H1 (cell line): Measurements from ENCODE around the gene ADORA1. TPM values are rescaled to one million over a fixed set of nuclear protein-coding genes. Genes with fewer than 3 reads are reported as not detected.

Experiments
- CTCF ChIA-PET: fragments of 300-600 bp; sonication (Branson Sonifier 250); formaldehyde crosslinking; loops from one replicate; lab custom pipeline; 2021; ENCODE audit not compliant: partially characterized antibody; lab: Charles Lee
- POLR2A ChIA-PET: fragments of 300-600 bp; sonication (Branson Sonifier 250); formaldehyde crosslinking; loops from one replicate; lab custom pipeline; 2021; ENCODE audit warnings: inconsistent platforms; ENCODE audit not compliant: partially characterized antibody; lab: Charles Lee
- DNase-seq, 2 experiments: peaks; one replicate each; pipeline versions ENCODE4 v3.0.0 to v3.0.0-alpha.2; 2010 to 2022; ENCODE audit warnings: low spot score in 2 of 2, low read depth in 1 of 2, mixed read lengths in 1 of 2
- FAIRE-seq: peaks from 2 replicates; lab custom pipeline; 2011; peaks lifted over from hg19 to GRCh38; lab: Jason Lieb, UNC
- H2AFZ ChIP-seq: 2 replicates; pipeline ENCODE4 v1.8.1; 2012; ENCODE audit warnings: low read length, inconsistent platforms
- H2AK5ac ChIP-seq: 2 replicates; pipeline ENCODE4 v1.6.1; 2013; ENCODE audit warnings: low read depth, low read length
- H2BK120ac ChIP-seq: replicated peaks from 2 replicates; pipeline ENCODE3; 2013; ENCODE audit warnings: low read depth, low read length, inconsistent platforms
- H2BK12ac ChIP-seq: 2 replicates; pipeline ENCODE4 v1.6.1; 2013; ENCODE audit warnings: low read depth, low read length
- H2BK15ac ChIP-seq: 2 replicates; pipeline ENCODE4 v1.6.1; 2013; ENCODE audit warnings: low read length
- H2BK20ac ChIP-seq: 2 replicates; pipeline ENCODE4 v1.6.1; 2013; ENCODE audit warnings: low read length
- H2BK5ac ChIP-seq: 2 replicates; pipeline ENCODE4 v1.6.1; 2013; ENCODE audit warnings: low read depth, low read length
- H3K14ac ChIP-seq: 2 replicates; pipeline ENCODE4 v1.6.1; 2013; ENCODE audit warnings: inconsistent platforms; ENCODE audit not compliant: insufficient read length
- H3K18ac ChIP-seq: 2 replicates; pipeline ENCODE4 v1.6.1; 2013; ENCODE audit warnings: low read length; ENCODE audit errors: extremely low read depth
- H3K23ac ChIP-seq: 2 replicates; pipeline ENCODE4 v1.6.1; 2013; ENCODE audit warnings: inconsistent platforms; ENCODE audit not compliant: insufficient read length
- H3K23me2 ChIP-seq: 2 replicates; pipeline ENCODE4 v1.6.1; 2013; ENCODE audit warnings: low read depth, low read length
- H3K27ac ChIP-seq: 2 replicates; pipeline ENCODE4 v1.6.1; 2011; ENCODE audit warnings: low read depth, low read length, inconsistent platforms
- H3K27me3 ChIP-seq, 4 experiments: replicated peaks in 1 of 4; 1 replicate in 1 of 4; 2 replicates in 3 of 4; pipeline versions ENCODE4 v1.6.1 to v1.8.1; 2011 to 2013; ENCODE audit warnings: low read length in 3 of 4, mild to moderate bottlenecking in 3 of 4, inconsistent platforms in 2 of 4, mixed read lengths in 2 of 4, moderate library complexity in 1 of 4; ENCODE audit not compliant: control insufficient read depth in 3 of 4, insufficient read depth in 3 of 4; ENCODE audit errors: extremely low read depth in 1 of 4
- H3K36me3 ChIP-seq, 4 experiments: 2 replicates each; pipeline versions ENCODE4 v1.6.1 to v1.8.1; 2011 to 2013; ENCODE audit warnings: mild to moderate bottlenecking in 4 of 4, low read length in 3 of 4, moderate library complexity in 2 of 4, control low read depth in 1 of 4, inconsistent platforms in 1 of 4; ENCODE audit not compliant: insufficient read depth in 4 of 4, control insufficient read depth in 2 of 4
- H3K4ac ChIP-seq: replicated peaks from 2 replicates; pipeline ENCODE3; 2013; ENCODE audit warnings: low read length, low read depth, mixed read lengths, inconsistent platforms; ENCODE audit not compliant: insufficient read length
- H3K4me1 ChIP-seq, 4 experiments: replicated peaks in 1 of 4; 1 replicate in 1 of 4; 2 replicates in 3 of 4; pipeline versions ENCODE4 v1.6.1 to v1.8.1; 2011 to 2013; ENCODE audit warnings: low read length in 3 of 4, inconsistent platforms in 2 of 4, mixed read lengths in 1 of 4; ENCODE audit not compliant: insufficient read depth in 4 of 4, control insufficient read depth in 3 of 4
- H3K4me2 ChIP-seq, 2 experiments: 2 replicates each; pipeline versions ENCODE4 v1.6.1 to v1.8.1; 2011 to 2013; ENCODE audit warnings: low read depth in 2 of 2, low read length in 2 of 2, control low read depth in 1 of 2, inconsistent platforms in 1 of 2, mild to moderate bottlenecking in 1 of 2; ENCODE audit not compliant: insufficient read depth in 1 of 2
- H3K4me3 ChIP-seq, 4 experiments: fragments of 200-600, 300-600 bp in 1 of 4; sonication (generic), shearing (Covaris generic), sonication (Bioruptor Twin) in 1 of 4; 2 replicates each; pipeline versions ENCODE4 v1.5.1 to v1.8.1; 2011 to 2016; ENCODE audit warnings: low read length in 4 of 4, low read depth in 3 of 4, control low read depth in 2 of 4, inconsistent platforms in 2 of 4, mild to moderate bottlenecking in 2 of 4, mixed read lengths in 1 of 4, moderate library complexity in 1 of 4; ENCODE audit not compliant: insufficient read depth in 2 of 4; ENCODE audit errors: extremely low read depth in 1 of 4
- H3K56ac ChIP-seq: replicated peaks from 2 replicates; pipeline ENCODE3; 2013; ENCODE audit warnings: low read depth, mild to moderate bottlenecking, mixed read lengths, low read length, inconsistent platforms; ENCODE audit not compliant: insufficient read length
- H3K79me1 ChIP-seq: 2 replicates; pipeline ENCODE4 v1.6.1; 2013; ENCODE audit warnings: low read depth, low read length, control low read depth
- H3K79me2 ChIP-seq, 2 experiments: 2 replicates each; pipeline versions ENCODE4 v1.6.1 to v1.8.1; 2012 to 2013; ENCODE audit warnings: low read length in 2 of 2, mild to moderate bottlenecking in 2 of 2, inconsistent platforms in 1 of 2; ENCODE audit not compliant: insufficient read depth in 2 of 2, control insufficient read depth in 1 of 2
- H3K9ac ChIP-seq, 4 experiments: replicated peaks in 1 of 4; 1 replicate in 1 of 4; 2 replicates in 3 of 4; pipeline versions ENCODE4 v1.6.1 to v1.8.1; 2011 to 2013; ENCODE audit warnings: low read depth in 3 of 4, low read length in 3 of 4, control low read depth in 2 of 4, mild to moderate bottlenecking in 2 of 4, moderate library complexity in 2 of 4, inconsistent platforms in 1 of 4; ENCODE audit errors: extremely low read depth in 1 of 4
- H3K9me3 ChIP-seq, 2 experiments: 2 replicates each; pipeline versions ENCODE4 v1.6.1 to v1.8.1; 2012 to 2013; ENCODE audit warnings: mild to moderate bottlenecking in 2 of 2, moderate library complexity in 2 of 2, control low read depth in 1 of 2, inconsistent platforms in 1 of 2, low read depth in 1 of 2, low read length in 1 of 2, mixed read lengths in 1 of 2; ENCODE audit not compliant: insufficient read depth in 2 of 2
- H4K20me1 ChIP-seq, 2 experiments: replicated peaks in 1 of 2; 2 replicates each; pipeline versions ENCODE3 to v1.8.1; 2011 to 2013; ENCODE audit warnings: inconsistent platforms in 2 of 2, low read length in 2 of 2, mild to moderate bottlenecking in 1 of 2; ENCODE audit not compliant: insufficient read depth in 2 of 2, control insufficient read depth in 1 of 2
- H4K5ac ChIP-seq: 2 replicates; pipeline ENCODE4 v1.6.1; 2013; ENCODE audit warnings: low read length, low read depth, mixed read lengths, inconsistent platforms; ENCODE audit not compliant: insufficient read length
- H4K8ac ChIP-seq: 2 replicates; pipeline ENCODE4 v1.8.0; 2013; ENCODE audit warnings: mild to moderate bottlenecking, moderate library complexity, low read length, inconsistent platforms; ENCODE audit not compliant: insufficient read depth; ENCODE audit errors: extremely low read depth
- H4K91ac ChIP-seq: replicated peaks from 2 replicates; pipeline ENCODE3; 2013; ENCODE audit warnings: low read length, mixed read lengths, inconsistent platforms; ENCODE audit not compliant: insufficient read length
- ATF3 ChIP-seq: IDR thresholded peaks from 2 replicates; pipeline ENCODE4 v1.6.1; 2011; ENCODE audit warnings: low read depth, mild to moderate bottlenecking, low read length; ENCODE audit not compliant: insufficient read depth
- BCL11A ChIP-seq, 2 experiments: IDR thresholded peaks; one replicate each; pipeline ENCODE4 v1.6.1; 2011; ENCODE audit warnings: low read depth in 2 of 2, low read length in 2 of 2, mild to moderate bottlenecking in 2 of 2
- CTCF ChIP-seq, 3 experiments: IDR thresholded peaks; 1 replicate in 2 of 3; 2 replicates in 1 of 3; pipeline versions ENCODE4 v1.5.1 to v1.6.1; 2011; ENCODE audit warnings: low read length in 3 of 3, mild to moderate bottlenecking in 3 of 3, inconsistent platforms in 2 of 3, low read depth in 1 of 3, moderate library complexity in 1 of 3; ENCODE audit not compliant: insufficient read depth in 1 of 3; ENCODE audit errors: control extremely low read depth in 1 of 3
- FOSL1 ChIP-seq: IDR thresholded peaks from 2 replicates; pipeline ENCODE4 v1.6.1; 2011; ENCODE audit warnings: mild to moderate bottlenecking, low read depth, low read length, moderate library complexity; ENCODE audit not compliant: insufficient read depth
- HDAC2 ChIP-seq, 2 experiments: fragments of 300-600 bp in 1 of 2; sonication (generic) in 1 of 2; IDR thresholded peaks; 2 replicates each; pipeline ENCODE4 v1.6.1; 2011 to 2012; ENCODE audit warnings: low read depth in 2 of 2, low read length in 2 of 2, mild to moderate bottlenecking in 2 of 2, moderate library complexity in 2 of 2, borderline replicate concordance in 1 of 2, inconsistent platforms in 1 of 2
- HDAC6 ChIP-seq: IDR thresholded peaks from one replicate; pipeline ENCODE4 v1.7.1; 2012; ENCODE audit warnings: low read depth, mild to moderate bottlenecking, inconsistent platforms, low read length, moderate library complexity
- SUZ12 ChIP-seq: fragments of 200-600 bp; sonication (generic); IDR thresholded peaks from 2 replicates; pipeline ENCODE4 v1.6.1; 2012; ENCODE audit warnings: mild to moderate bottlenecking, inconsistent platforms, low read length, moderate library complexity, mixed read lengths
- WGBS, 2 experiments: shearing (Covaris generic) in 1 of 2; methylation state at CpG; one replicate each; pipeline versions ENCODE4 v1.1.6 to v1.1.7; 2013 to 2015; ENCODE audit warnings: low lambda C conversion rate in 2 of 2, mixed read lengths in 2 of 2, inconsistent platforms in 1 of 2, low coverage in 1 of 2, missing lambda C conversion rate in 1 of 2; ENCODE audit not compliant: insufficient replicate concordance in 2 of 2, insufficient coverage in 1 of 2, insufficient read length in 1 of 2; ENCODE audit errors: extremely low coverage in 1 of 2, missing lambda C conversion rate in 1 of 2; 5-methylcytosine and 5-hydroxymethylcytosine counted together
- polyA plus RNA-seq, 7 experiments: library from polyadenylated mRNA; depleted of rRNA in 3 of 7; stranded (reverse) in 5 of 7; unstranded in 2 of 7; fragments of >200 nt in 5 of 7; fragments of 200-250 nt in 2 of 7; gene quantifications; 1 replicate in 5 of 7; 2 replicates in 1 of 7; 4 replicates in 1 of 7; pipeline versions ENCODE4 v1.2.1 to v1.2.3, GENCODE V29; 2011 to 2013; ENCODE audit warnings: missing spikeins in 2 of 7, mixed read lengths in 2 of 7
- total RNA-seq: library from RNA; stranded (reverse); fragmentation: NEBNext Ultra II Directional; extraction: Animal tissue kit (Norgen Biotek cat#: 25700); gene quantifications from 2 replicates; pipeline ENCODE4 v1.2.1, GENCODE V29; 2021

The ADORA1 gene
- total and polyA plus RNA-seq, 2 of the 8 experiments (the other 6 are each of a cell fraction or from before 2014, with no cell fraction given) = 3.3 to 6.7 TPM

GRCh38 chr1:203112475-203112874 lies 15.1 kb upstream of the ADORA1 start:
- no peak overlapping the region for H4K8ac ChIP-seq
- H3K14ac ChIP-seq = no peak overlapping the region
- CTCF ChIA-PET = interaction anchor here (0.7 to 49.1 kb wide), 12 partner anchors 9 to 157 kb away, joined by 3 to 1071 read pairs (median 6); partner anchors contain the start of genes CHI3L1, MYOG and PPFIA4
- H2BK12ac ChIP-seq = no peak overlapping the region
- H3K9me3 ChIP-seq = no peaks in the 10 kb centered on the region
- H3K9ac ChIP-seq = no peak overlapping the region
- H3K23me2 ChIP-seq = no peaks in the 10 kb centered on the region
- TF ChIP-seq CTCF (IDR thresholded peaks at IDR 0.05; ENCODE audit: control extremely low read depth in 1 of 3, insufficient read depth in 1 of 3, low read depth in 1 of 3, low read length in 3 of 3) = no peak
- TF ChIP-seq SUZ12 = no peak
- TF ChIP-seq BCL11A (IDR thresholded peaks at IDR 0.05; ENCODE audit: low read depth in 2 of 2, low read length in 2 of 2) = no peak
- no peak for TF ChIP-seq HDAC2 (IDR thresholded peaks at IDR 0.05; ENCODE audit: borderline replicate concordance in 1 of 2, low read depth in 2 of 2, low read length in 2 of 2)
- no peak for TF ChIP-seq HDAC6
- TF ChIP-seq ATF3 = no peak
- TF ChIP-seq FOSL1 = no peak
- no peak for DNase-seq
- H3K36me3 ChIP-seq = no peaks in the 10 kb centered on the region
- no peak overlapping the region for H3K4me3 ChIP-seq
- H3K23ac ChIP-seq = no peak overlapping the region
- H3K27me3 ChIP-seq = peaks cover 0 to 6% (median 3%) of the 10 kb centered on the region in 4 experiments; a peak in 4 of 7 replicates
- FAIRE-seq = no peak
- no peaks in the 10 kb centered on the region for H4K20me1 ChIP-seq
- H4K5ac ChIP-seq = no peak overlapping the region
- H3K4me1 ChIP-seq = peaks cover 0 to 2% (median under 1%) of the 10 kb centered on the region in 4 experiments; a peak in 1 of 7 replicates
- no peak overlapping the region for H2BK120ac ChIP-seq
- no peak overlapping the region for H4K91ac ChIP-seq
- WGBS, 2 experiments = 89% methylated on average over 2 of the region's 2 CpGs; no CpG with 5 or more reads in 1 of the 2 experiments
- H3K56ac ChIP-seq = no peak overlapping the region
- H3K4ac ChIP-seq = no peak overlapping the region
- H3K79me1 ChIP-seq = no peaks in the 10 kb centered on the region
- no peak overlapping the region for H2BK15ac ChIP-seq
- no peak overlapping the region for H3K4me2 ChIP-seq
- no peak overlapping the region for H2AFZ ChIP-seq
- no peak overlapping the region for H3K18ac ChIP-seq
- no peak overlapping the region for H2BK5ac ChIP-seq
- H2BK20ac ChIP-seq = no peak overlapping the region
- H3K79me2 ChIP-seq = no peaks in the 10 kb centered on the region
- H3K27ac ChIP-seq = no peak overlapping the region
- H2AK5ac ChIP-seq = no peak overlapping the region
- POLR2A ChIA-PET = interaction anchor here (1.1 kb wide), 1 partner anchor 9 kb away, joined by 3 read pairs; no protein-coding TSS in a partner anchor
